Middle frontal gyrus (tissue), 1 donor: ENCODE results near the gene NTSR2.

ENCODE experiments used
- DNase-seq: peaks from one replicate; pipeline ENCODE4 v3.0.0-alpha.2; 2015; ENCODE audit warnings: low spot score; ENCODE audit errors: extremely low spot score

The NTSR2 gene

DNA sequence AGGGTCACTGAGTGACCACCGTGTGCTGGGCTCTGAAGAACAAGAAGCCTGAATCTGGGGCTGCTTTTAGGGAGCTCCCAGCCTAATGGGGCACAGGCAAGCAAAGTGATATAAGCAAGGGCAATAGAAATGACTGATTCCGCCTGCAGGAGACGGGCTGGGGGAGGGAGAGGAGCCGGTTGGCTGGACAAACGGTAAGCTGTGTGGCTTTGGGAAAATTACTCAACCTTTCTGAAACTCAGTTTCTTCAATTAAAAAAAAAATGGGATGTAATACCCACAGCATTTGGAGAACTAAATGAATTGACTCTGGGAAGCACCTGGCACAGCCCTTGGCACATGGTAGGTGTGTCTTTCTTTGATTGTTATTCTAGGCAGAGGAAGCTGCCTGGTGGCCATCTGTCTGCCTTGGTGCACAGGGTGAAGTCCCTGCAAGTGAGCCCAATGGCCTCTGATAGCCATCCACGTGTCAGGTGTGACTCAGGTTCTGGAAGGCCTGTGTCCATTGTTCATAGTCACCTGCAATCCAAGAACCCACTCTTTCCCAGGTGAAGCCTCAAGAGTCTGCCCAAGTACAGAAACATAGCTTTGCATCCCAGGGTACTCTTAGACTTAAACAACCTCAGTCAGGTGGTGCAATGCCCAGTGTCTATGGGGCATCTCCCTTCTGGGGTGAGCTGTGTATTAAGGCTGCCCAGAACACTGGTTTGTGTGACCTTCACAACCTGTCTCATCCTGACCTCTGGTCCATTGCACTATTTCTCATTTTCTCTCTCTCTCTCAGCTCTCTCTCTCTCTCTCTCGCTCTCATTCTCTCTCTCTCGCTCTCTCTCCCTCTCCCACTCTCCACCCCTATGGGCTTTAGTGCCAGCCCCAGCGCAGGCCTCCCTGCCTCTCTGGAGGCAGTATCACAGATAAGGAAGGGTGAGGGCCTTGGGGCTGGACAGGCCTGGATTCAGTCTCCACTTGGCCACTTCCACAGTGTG lies 30.0 kb upstream of the NTSR2 start:
- no peak for DNase-seq

DNA sequence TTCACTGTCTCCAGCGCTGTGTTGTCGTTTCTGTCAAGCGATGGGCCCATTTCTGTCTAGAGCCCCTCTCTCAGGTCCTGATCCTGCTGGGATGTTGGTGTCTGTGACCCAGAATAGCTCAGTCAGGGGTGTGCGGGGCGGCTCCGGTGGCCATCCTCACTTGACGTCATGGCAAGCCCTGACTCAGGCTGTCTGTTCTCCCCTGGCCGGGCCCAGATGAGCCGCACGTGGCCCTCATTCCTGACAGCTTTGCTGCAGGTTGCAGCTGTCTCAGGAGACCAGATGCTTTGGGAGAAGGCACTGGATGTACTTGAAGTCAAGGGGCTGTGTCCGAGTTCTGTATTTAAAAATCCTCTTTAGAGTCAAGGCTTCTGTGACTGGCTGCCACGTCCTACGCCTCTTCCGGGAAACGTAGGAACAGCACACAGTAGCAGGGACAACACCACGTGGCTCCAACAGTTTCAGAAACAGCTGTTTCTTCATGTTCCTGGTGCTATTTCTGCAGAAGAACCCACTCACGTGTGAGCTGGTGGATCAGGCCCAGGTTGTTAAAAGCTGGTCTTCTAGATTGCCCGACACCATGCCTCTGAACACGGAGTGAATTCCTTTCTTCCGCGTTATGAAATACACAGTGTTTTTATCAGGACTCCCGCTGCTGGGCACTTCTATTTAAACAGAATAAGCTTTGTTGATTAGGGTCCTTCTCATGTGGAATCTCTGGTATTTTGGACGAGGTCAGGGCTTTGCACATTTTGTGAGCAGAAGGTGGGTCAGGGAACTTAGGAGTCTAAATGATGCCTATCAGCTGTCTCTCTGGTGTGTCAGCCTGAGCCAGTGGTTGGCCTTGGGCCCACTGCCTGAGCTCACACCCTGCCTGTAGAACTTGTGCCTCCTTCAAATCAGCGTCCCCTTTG lies 28.3 kb upstream of the NTSR2 start:
- DNase-seq = no peak

DNA sequence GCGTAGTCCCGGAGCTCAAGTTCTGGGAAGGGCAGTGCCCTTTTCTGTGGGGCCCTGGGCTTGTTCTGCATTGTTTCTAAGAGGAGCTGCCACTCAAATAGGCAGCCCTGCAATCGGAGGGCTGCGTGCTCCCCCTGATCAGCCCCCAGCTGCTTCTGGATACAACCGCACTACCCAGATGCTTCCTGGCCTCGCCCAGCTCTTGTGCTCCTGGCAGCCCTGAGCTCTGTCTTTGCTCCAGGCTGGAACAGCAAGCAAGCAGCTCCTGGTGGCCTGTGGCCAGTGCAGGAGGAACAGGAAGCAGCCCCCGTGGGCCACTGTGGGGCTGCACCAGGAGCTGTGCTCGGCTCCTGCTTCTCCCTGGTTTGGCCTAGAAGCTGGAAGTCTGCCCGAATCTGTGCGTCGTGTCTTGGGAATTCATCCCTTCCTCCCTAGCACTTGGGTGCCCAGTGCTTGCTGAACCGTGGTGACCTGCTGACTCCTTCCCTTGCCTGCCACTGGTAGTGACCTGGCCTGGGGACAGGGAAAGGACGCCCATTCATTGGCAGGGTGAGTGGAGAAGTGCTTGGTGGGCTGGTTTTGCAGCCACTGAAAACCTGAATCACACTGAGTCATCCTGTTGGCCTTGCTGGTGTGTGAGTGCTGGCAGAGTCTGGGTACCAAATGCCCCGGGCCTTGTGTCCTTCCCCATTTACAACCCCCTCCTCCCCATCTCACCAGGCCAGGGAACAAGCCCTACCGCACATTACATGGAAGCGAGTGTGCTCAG lies 27.3 kb upstream of the NTSR2 start:
- DNase-seq = no peak

DNA sequence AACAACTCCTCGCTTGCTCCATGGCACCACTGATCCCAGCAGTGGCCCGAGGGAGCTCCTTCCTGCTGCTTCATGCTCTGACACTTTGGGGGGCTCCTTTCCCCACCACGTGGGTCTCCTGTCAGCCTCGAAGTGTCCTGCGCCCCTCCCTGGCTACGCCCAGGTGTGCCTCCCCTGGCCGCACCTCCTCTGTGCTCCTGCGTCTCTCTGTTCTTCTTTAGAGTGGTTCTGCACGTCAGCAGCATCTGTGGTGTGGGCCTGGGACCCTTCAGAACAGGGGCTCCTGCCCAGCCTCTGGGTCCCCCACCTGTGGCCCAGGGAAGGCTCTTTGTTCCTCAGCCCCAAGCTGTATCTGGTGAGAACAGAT lies 26.7 kb upstream of the NTSR2 start:
- no peak for DNase-seq

DNA sequence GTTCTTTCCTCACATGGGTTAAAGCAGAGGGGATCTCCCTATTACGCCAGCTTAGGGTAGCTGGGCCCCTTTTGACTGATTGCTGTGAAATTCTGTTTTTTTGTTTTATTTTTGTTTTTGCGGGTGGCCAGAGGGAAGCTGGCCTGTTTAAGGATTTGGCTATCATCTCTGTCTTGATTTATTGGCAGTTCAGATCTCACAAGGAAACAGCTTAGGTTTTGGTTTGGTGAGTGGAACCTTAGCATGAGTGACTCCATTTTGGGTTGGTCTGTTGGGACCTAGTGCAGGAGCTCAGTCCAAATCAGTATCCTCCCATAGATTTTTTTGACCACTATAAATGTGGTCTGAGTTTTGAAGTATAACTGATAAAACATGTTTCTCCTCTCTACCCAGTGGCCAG lies 25.6 kb upstream of the NTSR2 start:
- DNase-seq = no peak

DNA sequence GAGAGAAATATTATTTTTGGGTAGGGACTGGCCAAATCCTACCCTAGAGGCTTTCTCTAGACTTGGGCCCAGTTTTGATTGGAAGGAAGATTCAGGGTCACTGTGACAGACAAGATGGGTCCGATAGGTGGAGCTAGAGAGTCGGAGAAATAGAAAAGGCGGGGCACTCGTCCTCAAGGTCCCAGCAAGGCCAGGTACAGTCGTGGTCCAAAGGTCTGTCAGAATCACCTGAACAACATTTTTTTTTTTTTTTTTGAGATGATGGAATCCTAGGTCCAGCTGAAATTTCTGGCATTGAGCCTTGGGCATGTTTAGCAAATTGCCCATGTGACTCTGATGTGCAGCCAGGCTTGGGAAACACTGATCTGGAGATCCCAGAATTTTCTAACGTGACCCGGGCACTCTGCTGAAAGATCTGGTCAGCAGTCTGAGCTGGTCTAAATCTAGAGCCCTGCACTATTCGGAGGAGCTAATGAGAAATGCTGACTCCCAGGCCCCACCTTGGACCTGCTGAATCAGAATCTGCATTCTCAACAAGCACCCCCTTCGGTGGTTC lies 23.0 kb upstream of the NTSR2 start:
- peak; percentile 31 for DNase-seq

DNA sequence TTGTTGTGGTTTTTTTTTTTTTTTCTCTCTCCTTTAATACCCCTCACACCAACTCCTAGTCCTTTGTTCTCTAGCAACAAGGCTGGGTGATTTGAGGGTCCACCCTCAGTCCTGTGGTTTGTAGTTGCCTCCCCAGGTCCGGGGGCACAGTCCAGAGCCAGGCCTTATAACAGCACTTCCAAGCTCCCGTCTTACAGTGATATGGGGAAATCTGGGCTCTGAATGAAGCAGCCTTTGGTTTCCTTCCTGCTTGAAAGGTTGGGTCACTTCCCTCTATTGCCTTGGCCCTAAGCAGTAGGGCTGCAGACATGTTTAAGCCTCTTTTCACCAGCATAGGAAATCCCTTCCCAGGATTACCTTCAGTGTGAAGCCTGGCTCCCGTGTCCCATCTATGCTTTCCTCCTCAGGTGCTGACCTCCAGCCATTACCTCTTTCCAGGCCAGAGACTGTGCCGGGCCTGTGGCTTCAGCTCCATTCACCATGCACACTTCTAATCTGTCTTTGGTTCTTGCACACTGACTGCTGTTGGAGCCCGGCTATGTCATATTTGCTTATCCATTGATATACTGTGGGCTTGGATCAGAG lies 21.2 kb upstream of the NTSR2 start:
- DNase-seq = no peak

DNA sequence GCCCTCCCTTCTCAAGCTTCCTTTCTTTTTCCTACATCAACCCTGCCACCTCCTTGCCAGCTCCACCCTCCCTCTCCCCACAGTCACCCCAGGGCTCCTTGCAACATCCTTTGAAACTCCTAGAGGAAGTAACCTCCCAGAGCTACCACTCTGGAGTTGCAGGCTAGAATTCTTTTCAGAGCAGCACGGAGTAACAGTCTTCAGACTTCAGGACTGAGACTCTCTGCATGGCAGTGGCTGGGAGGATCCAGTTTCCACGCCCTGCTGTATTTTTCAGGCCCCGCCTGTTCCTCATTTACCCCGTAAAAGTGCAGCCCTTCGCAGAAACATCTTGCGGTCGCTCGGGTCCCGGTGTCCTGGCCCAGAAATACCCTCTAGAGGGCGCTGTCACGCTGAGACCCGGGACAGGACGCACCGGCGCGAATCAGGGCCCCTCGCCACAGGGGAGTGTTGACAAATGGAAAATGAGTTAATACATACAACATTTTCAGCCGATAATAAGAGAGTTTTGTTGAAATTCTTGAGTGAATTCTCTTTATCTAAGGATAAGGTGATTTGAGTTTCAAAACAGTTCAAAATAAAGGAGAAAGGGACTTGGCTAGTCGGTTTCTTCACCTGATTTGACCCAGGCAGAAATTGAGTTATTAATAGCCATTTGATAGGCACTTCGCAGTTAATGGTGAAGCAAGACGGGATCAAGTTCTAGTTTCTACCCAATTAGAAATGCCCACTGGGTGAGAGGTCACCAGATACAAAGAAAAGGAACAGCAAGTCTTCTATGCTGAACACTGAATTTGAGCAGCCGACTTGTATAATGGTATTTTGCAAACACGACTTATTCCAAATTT lies 18.5 kb upstream of the NTSR2 start:
- DNase-seq = no peak

DNA sequence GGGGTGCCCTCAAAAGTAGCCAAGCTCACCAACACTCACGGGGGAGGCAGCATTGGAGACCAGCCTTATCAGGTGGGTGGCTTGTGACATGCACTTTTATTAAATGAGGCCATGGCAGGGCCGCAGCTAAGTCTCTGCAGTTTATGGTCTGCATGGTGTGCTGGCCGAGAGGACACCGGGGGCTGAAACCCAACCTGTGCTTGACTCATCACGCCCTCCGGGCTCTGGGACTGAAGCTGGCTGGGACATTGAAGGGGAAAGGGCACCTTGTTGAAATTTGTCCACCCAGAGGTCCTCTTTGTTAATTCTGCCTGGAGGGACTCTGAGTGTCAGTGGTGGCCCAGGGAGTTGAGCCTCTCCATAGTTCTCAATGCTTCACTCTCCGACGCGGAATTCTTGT lies 17.7 kb upstream of the NTSR2 start:
- DNase-seq = no peak

DNA sequence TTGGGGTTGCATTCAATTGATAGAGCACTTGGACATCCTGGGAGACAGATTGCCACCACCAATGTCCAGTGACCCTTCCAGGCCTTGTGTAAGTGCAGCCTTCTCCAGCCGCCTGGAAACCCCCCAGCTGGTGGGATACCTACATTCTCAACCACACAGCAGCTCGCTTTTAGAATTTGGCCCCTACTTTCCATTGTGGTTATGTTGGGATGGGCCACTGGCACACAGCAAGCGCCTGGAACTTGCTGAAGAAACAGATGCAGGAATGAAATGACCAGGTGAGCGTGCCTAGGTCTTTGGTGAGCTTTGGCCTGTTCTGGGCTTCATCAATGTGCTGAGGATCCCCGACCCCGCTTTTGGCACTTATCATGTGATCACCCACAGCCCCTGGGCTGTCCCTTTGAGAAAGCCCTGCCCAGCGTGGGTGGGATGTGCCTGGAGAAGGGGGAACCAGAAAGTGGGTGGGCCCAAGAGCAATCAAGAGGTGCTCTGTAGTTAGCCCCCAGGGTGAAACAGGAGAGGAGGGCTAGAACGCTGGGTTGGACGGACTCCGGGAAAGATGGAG lies 16.0 kb upstream of the NTSR2 start:
- no peak for DNase-seq

DNA sequence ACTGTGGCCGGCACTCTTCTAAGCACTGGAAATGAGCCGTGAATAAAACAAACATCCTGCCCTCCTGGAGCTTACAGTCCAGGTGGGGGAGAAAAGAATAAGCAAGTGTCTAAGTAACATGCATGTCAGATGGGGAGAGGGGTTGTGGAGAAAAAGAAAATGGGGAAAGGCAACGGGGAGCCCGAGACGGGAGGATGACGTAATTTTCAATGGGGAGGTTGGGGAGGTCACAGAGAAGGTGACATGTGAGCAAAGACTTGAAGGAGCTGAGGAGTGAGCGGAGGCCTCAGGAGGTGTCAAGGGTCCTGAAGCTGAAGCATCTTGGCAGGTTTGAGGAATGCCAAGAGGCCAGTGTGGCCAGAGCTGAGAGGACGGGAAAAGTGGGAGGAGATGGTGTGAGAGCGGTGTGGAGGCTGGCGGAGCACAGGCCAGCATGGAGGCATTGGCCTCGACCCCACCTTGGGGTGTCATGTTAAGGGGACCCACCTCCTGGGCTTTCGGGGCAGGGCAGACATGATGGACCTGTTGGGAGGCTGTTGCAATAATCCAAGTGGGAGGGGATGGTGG lies 15.0 kb upstream of the NTSR2 start:
- DNase-seq = no peak

DNA sequence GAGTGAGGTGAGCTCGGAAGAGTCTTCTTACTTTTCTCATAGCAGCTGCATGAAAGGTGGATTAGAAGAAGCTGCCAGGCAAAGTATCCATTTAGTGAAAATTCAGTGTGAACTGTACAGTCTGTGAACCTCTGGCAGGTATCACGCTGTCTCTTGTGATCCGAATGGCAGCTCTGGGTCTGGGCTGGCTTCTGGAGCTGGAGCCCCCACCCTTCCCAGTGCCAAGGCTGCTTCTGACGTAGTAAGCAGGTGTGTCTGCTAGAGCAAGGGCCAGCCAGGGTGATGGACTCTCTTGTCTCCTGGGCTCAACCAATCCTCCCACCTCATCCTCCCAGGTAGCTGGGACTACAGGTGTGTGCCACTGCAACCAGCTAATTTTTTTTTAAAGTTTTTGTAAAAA lies 14.0 kb upstream of the NTSR2 start:
- no peak for DNase-seq

DNA sequence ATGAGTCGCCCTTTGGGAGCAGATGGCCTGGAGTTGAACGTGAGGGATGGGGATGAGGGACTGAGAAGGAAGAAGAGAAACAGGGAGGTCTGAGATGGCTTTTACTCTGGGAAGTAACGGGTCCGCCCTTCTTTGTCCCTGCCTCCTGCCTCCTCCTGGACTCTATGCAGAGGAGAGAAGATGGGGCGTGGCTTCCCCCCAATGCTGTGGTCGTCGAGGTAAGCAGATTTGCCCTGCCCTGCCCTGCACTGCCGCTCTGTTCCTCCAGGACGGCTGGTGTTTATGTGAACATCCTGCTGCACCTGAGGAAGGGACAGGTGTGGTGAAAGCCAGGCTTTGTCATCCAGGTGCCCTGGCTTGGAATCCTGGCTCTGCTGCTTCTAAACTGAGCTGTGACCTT lies 13.5 kb upstream of the NTSR2 start:
- no peak for DNase-seq

DNA sequence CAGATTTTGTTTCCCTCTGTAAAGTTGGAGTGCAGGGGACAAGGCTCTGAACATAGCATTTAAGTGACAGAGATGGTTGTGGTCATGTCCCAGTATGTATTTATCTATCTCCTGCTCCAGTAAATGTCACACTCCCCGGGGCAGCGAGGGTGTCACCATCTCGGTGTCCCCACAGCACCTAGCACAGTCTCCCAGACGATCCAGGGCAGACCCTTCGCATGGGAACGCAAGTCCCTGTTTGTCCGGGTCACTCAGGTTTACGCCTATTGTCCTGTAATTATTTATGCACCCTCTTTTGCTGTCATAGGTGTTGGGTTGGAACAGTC lies 12.6 kb upstream of the NTSR2 start:
- DNase-seq = no peak

DNA sequence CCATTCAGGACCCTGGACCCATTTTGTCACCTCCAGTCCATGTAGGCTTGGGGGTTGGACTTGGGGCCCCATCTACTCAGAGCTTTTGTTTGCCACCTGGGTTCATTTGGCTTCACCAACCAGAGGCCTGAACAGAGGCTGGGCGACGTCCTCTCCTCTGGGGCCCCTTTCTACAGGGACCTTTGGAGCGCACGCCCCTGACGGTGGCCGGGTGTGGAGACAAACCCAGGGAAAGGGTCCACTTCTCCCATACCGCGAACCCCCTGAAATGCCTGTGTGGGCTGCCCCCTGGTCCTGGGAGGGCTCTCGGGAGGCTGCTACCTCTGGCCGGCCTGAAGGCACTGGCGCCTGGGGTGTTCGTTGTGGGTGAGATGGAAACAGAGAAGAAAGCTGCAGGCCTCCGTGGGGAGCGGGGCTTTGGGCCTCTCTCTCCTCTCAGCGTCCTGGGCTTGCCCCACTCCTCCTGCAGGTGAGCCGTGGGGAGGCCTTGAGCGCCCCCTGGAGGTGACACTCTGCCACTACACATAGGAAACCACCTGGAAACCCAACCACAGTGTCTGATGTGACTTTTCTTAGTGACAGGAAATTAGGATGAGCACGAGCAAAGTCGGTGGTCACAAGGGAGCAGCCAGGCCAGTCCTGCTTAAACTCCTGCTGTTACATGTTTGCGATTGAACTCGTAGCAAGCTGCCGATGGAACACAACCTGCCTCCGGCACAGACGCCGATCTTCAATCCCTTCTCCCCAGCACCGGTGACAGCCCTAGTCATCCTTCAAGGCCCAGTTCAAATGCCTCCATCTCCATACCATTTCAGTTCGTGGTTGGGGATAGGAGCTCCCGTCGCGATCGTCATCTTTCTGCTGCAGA lies 12.0 kb upstream of the NTSR2 start:
- DNase-seq = no peak

DNA sequence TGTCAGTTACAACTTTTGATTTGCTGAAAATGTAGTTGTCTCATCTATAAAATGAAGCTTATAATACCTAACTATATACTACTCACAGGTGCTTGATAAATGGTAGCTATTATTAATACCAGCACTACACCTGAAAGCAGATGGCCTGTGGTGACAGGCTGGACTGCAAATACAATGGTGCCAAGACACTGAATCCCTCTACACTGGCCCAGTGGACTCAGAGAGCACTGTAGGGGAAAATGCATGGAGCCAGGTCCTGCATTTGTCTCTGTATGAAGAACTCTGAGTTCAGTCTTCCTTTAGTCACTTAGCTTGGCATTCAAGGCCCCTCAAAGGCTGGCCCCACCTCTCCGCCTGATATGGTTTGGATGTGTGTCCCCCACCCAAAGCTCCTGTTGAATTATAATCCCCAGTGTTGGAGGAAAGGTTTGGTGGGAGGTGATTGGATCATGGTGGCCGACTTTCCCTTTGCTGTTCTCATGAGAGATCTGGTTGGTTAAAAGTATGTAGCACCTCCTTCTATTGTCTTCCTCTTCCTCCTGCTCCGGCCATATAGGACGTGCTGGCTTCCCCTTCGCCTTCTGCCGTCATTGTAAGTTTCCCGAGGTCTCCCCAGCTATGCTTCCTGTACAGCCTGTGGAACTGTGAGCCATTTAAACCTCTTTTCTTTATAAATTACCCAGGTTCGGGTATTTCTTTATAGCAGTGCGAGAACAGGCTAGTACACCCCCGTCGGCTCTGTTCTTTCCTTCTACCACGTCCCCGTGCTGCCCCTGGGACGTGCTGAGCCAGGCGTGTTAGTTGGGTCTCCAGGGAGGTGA lies 11.1 kb upstream of the NTSR2 start:
- no peak for DNase-seq

DNA sequence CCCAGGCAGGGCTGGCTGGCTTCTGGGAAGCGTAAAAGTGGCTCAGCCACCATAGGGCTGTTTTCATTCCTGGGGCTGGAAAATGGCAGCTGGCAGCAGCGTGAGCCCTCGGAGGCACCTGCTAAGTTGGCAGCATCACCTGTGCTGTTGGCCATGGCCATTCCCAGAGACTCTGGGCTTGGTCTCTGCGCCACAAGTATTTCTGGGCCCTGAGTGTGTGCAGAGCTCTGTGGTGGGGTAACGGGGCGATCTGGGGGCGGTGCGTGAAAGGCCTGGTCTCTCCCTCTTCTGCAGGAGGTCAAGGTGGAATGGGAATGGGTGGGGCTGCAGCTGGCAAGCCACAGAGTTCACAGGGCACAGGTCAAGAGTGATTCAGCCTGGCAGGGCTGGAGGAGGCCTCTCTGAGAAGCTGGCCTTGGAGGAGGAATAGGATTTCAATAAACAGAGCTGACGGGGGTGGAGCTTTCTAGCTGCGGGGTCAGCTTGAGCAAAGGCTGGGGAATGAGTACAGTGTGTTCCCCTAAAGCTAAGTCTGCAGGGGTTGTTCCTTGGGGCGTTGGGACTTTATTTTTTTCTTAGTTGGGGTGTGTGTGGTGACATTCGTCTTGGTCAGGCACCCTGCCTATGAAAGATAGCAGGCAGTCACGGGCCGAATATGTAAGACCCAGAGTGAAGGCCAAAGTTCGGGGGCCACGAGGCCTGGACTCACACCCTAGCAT lies 10.3 kb upstream of the NTSR2 start:
- no peak for DNase-seq
